Ectodermal cell (in vitro differentiated cells): ENCODE results near the gene OBI1. TPM values are rescaled to one million over a fixed set of nuclear protein-coding genes. Genes with fewer than 3 reads are reported as not detected.

Experiments used
- H3K27ac ChIP-seq: 2 replicates; pipeline ENCODE4 v1.7.0; 2013; ENCODE audit warnings: mild to moderate bottlenecking, low read depth, low read length; ENCODE audit not compliant: insufficient read depth, poor library complexity, severe bottlenecking
- H3K27me3 ChIP-seq: 2 replicates; pipeline ENCODE4 v1.7.0; 2013; ENCODE audit warnings: mild to moderate bottlenecking, low read length; ENCODE audit not compliant: insufficient read depth, control insufficient read depth, poor library complexity, severe bottlenecking
- H3K36me3 ChIP-seq: one replicate; pipeline ENCODE4 v1.7.0; 2013; ENCODE audit warnings: low read length; ENCODE audit not compliant: control insufficient read depth, insufficient read depth
- H3K4me1 ChIP-seq: one replicate; pipeline ENCODE4 v1.7.0; 2013; ENCODE audit warnings: low read length; ENCODE audit not compliant: control insufficient read depth, insufficient read depth
- H3K4me3 ChIP-seq: 2 replicates; pipeline ENCODE4 v1.7.0; 2013; ENCODE audit warnings: low read depth, low read length, control low read depth; ENCODE audit not compliant: insufficient read depth
- H3K9me3 ChIP-seq: 2 replicates; pipeline ENCODE4 v1.7.0; 2013; ENCODE audit warnings: mild to moderate bottlenecking, low read length, moderate library complexity; ENCODE audit not compliant: control insufficient read depth
- WGBS, 2 experiments: methylation state at CpG; one replicate each; pipeline ENCODE4 v1.1.7; 2013; ENCODE audit warnings: missing lambda C conversion rate in 2 of 2; 5-methylcytosine and 5-hydroxymethylcytosine counted together
- polyA plus RNA-seq, 4 experiments: library from polyadenylated mRNA; stranded (reverse); fragments of 50-300 nt; gene quantifications; one replicate each; pipeline ENCODE4 v1.2.3, GENCODE V29; 2013

Gene OBI1, protein sequence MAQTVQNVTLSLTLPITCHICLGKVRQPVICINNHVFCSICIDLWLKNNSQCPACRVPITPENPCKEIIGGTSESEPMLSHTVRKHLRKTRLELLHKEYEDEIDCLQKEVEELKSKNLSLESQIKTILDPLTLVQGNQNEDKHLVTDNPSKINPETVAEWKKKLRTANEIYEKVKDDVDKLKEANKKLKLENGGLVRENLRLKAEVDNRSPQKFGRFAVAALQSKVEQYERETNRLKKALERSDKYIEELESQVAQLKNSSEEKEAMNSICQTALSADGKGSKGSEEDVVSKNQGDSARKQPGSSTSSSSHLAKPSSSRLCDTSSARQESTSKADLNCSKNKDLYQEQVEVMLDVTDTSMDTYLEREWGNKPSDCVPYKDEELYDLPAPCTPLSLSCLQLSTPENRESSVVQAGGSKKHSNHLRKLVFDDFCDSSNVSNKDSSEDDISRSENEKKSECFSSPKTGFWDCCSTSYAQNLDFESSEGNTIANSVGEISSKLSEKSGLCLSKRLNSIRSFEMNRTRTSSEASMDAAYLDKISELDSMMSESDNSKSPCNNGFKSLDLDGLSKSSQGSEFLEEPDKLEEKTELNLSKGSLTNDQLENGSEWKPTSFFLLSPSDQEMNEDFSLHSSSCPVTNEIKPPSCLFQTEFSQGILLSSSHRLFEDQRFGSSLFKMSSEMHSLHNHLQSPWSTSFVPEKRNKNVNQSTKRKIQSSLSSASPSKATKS
- 30.2 TPM for polyA plus RNA-seq (2013, experiment 1 of 4)
- 32.5 TPM for polyA plus RNA-seq (2013, experiment 2 of 4)
- 23.9 TPM for polyA plus RNA-seq (2013, experiment 3 of 4)
- polyA plus RNA-seq (2013, experiment 4 of 4) = 24.0 TPM

DNA sequence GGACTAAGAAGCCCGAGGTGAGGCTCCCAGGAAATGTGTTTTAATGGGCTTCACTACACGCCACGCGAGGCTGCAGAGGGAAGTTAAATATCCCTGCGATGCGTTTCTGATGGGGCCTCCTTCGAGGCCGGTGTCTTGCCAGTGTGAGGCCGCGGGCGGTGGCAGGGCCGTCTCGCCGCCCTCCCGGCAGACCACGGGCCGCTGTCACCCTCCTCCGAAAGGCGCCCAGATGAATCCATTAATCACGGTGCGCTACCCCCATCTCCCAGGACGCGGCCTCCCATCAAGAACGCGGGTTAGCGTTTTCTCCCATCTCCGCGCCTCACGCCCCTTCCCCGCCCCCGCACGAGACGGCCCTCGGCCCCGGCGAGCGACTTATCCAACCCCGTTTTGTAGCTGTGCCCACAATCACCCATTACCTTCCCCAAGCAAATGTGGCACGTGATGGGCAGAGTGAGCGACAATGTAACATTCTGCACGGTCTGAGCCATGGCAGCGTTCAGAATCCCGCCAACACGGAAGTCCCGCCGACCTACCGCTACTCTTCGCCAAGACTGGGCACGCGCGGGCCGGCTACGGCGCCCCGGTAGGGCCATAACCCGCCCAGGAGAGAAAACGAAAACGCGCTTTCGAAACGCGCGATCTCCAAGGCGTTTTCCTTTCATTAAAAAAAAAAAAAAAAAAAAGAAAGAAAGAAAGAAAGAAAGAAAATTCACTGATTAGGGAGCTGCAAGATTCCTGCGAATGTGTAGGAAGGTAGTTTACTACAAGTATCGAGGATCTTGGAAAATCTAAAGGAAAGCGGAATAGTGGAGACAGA is at the start of gene OBI1:
Gene OBI1, minus strand, starts transcription at position 526 of the 820 bp plus-strand sequence. Its CDS starts 35 bp downstream, at position 491.
- Histone ChIP-seq H3K27ac (peak within 1 kb of the TSS; percentile 75), H3K4me1 (no peaks in the 10 kb centered on the region), H3K27me3 (no peaks in the 10 kb centered on the region), H3K36me3 (no peaks in the 10 kb centered on the region), H3K4me3 (peak within 1 kb of the TSS; percentile 70), H3K9me3 (no peaks in the 10 kb centered on the region)
- 4 to 5% methylated on average over 59 to 67 of the region's 67 CpGs for WGBS, 2 experiments

- WGBS, 2 experiments = 82 to 100% methylated on average over 1 of the region's 1 CpG
- no peaks in the 10 kb centered on the region for H3K9me3 ChIP-seq
- no peaks in the 10 kb centered on the region for H3K4me1 ChIP-seq
- no peak overlapping the region for H3K27ac ChIP-seq
- no peak overlapping the region for H3K4me3 ChIP-seq
- H3K27me3 ChIP-seq = no peaks in the 10 kb centered on the region
- no peaks in the 10 kb centered on the region for H3K36me3 ChIP-seq
Observed at GRCh38 chr13:78701383-78701782, 42.4 kb upstream of the OBI1 start.

GRCh38 chr13:78700121-78700910 is 41.4 kb upstream of the OBI1 start:
- Histone ChIP-seq H3K4me3 (no peak overlapping the region), H3K27ac (no peak overlapping the region), H3K27me3 (no peaks in the 10 kb centered on the region), H3K9me3 (no peaks in the 10 kb centered on the region), H3K4me1 (no peaks in the 10 kb centered on the region), H3K36me3 (no peaks in the 10 kb centered on the region)
- 62 to 89% methylated on average over 2 to 3 of the region's 3 CpGs for WGBS, 2 experiments

GRCh38 chr13:78689011-78689410 is 30.1 kb upstream of the OBI1 start:
- no peak overlapping the region for H3K27ac ChIP-seq
- H3K27me3 ChIP-seq = no peaks in the 10 kb centered on the region
- 59 to 62% methylated on average over 2 of the region's 2 CpGs for whole genome bisulfite sequencing, 2 experiments
- no peak overlapping the region for H3K4me3 ChIP-seq
- no peaks in the 10 kb centered on the region for H3K4me1 ChIP-seq
- H3K9me3 ChIP-seq = no peaks in the 10 kb centered on the region
- H3K36me3 ChIP-seq = no peaks in the 10 kb centered on the region

GRCh38 chr13:78686461-78686860 is 27.5 kb upstream of the OBI1 start:
- Histone ChIP-seq H3K9me3 (no peaks in the 10 kb centered on the region), H3K36me3 (no peaks in the 10 kb centered on the region), H3K4me3 (no peak overlapping the region), H3K4me1 (no peaks in the 10 kb centered on the region), H3K27ac (no peak overlapping the region), H3K27me3 (no peaks in the 10 kb centered on the region)
- WGBS, 2 experiments = 94 to 100% methylated on average over 1 of the region's 4 CpGs

DNA sequence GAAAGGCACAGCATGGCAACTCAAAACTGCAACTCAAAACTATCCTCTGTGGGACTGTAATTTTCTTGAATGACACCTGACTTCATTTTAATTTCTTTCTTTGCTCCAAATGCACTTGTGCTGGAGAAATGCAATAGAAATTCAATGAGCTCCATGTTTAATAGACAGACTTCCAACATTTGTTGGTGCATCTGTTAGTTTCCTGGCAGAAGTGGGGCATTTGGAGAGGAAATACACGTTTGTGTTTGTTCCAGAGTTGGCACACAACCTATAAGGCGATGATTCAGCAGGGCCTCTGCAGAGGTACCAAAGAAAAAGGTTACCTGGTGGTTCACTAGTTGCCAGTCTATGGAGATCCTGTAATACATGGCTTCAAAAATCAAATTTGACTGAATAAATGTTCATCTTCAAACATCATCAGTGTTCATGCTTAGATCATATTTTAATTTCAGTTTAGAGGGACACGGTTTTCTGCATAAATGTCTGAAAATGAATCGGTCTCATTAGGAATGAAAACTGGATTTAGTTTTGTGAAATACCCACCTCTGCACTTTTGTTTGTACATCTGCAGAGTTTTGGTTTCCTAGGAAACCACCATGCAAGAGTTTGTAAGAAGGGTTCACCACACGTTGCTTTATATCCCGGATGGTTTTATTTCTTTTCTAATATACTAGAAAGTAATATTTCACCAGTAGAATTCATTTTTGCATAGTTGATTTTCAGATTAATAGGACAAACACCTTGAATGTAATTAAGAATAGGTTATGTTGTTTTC is 21.8 kb upstream of the OBI1 start:
- no peaks in the 10 kb centered on the region for H3K4me1 ChIP-seq
- no peak overlapping the region for H3K4me3 ChIP-seq
- 47 to 59% methylated on average over 4 to 6 of the region's 6 CpGs for WGBS, 2 experiments
- no peak overlapping the region for H3K27ac ChIP-seq
- H3K9me3 ChIP-seq = no peaks in the 10 kb centered on the region
- no peaks in the 10 kb centered on the region for H3K36me3 ChIP-seq
- no peaks in the 10 kb centered on the region for H3K27me3 ChIP-seq

DNA sequence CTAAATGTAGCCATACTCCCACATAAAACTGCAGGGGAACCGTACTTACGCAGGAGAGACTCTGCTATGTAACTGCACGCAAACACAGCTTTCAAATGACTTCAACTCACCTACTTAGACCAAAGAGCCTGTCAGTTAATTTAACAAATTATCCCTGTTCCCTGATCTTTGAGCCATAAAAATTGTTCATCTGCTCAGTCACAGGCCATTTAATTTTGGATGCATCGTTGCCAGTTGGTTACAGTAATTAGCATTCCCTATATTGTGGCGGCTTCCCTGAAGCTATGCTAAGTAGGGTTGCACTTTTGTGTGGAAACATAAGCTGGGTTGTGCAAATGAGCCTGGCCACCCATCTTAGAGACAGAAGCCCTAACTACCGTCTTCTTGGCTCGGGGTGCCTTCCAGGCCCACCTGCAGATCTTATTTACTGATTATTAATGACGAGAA is 21.2 kb upstream of the OBI1 start:
- H3K4me1 ChIP-seq = no peaks in the 10 kb centered on the region
- no peak overlapping the region for H3K27ac ChIP-seq
- H3K9me3 ChIP-seq = no peaks in the 10 kb centered on the region
- H3K27me3 ChIP-seq = no peaks in the 10 kb centered on the region
- H3K36me3 ChIP-seq = no peaks in the 10 kb centered on the region
- 87% methylated on average over 8 of the region's 8 CpGs for whole genome bisulfite sequencing, 2 experiments
- H3K4me3 ChIP-seq = no peak overlapping the region

DNA sequence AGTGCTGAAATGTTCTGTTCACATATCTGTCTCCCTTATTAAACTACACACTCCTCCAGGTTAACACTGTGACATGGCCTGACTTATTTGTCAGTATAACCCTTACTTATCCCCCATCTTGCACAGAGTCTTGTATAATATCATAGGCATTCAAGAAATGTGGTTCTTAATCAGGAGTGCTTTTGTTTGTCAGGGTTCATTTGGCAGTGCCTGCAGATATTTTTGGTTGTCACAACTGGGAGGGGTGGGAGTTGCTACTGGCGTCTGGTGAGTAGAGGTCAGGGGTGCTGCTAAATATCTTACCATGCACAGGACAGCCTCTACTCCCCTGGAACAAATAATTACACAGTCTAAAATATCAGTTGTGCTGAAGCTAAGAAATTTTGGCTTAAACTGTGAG is 20.4 kb upstream of the OBI1 start:
- Histone ChIP-seq H3K36me3 (no peaks in the 10 kb centered on the region), H3K9me3 (no peaks in the 10 kb centered on the region), H3K4me1 (no peaks in the 10 kb centered on the region), H3K27me3 (no peaks in the 10 kb centered on the region), H3K4me3 (no peak overlapping the region), H3K27ac (no peak overlapping the region)
- 73 to 80% methylated on average over 1 of the region's 1 CpG for WGBS, 2 experiments

DNA sequence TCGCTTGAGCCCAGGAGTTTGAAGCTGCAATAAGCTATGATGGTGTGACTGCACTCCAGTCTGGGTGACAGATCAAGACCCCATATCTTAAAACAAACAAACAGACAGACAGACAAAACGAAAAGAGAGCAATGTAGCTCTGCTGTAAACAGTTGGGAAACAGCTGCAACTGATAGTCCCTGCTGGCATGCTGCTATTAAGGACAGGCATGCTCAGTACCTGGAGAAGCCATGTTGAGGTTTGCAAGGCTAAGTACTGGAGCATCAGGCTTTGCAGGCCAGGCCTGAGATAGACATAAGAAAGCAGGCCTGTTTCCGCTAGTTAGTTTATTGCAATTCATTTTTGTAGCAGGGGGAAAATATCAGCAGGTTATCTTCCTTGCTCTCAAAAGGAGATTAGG is 16.2 kb upstream of the OBI1 start:
- no peak overlapping the region for H3K27ac ChIP-seq
- no peak overlapping the region for H3K4me3 ChIP-seq
- H3K4me1 ChIP-seq = no peaks in the 10 kb centered on the region
- 80 to 86% methylated on average over 3 of the region's 3 CpGs for WGBS, 2 experiments
- H3K36me3 ChIP-seq = no peaks in the 10 kb centered on the region
- no peaks in the 10 kb centered on the region for H3K9me3 ChIP-seq
- H3K27me3 ChIP-seq = no peaks in the 10 kb centered on the region
